ENCODE measurements around the gene TBX6.

The TBX6 gene

GRCh38 chr16:30077656-30078055 lies 14.1 kb downstream of the TBX6 start:
- TF ChIP-seq CTCF (conservative IDR thresholded peaks at IDR 0.05; ENCODE audit: low read depth, low read length) = no peak
- no peak overlapping the region for H3K4me3 ChIP-seq (ENCODE audit: low read length)
- no peak for DNase-seq (ENCODE audit: low read depth)

- H3K4me3 ChIP-seq (ENCODE audit: low read length) = peak overlapping the region; percentile 94
- no peak for DNase-seq (ENCODE audit: low read depth)
- TF ChIP-seq CTCF (conservative IDR thresholded peaks at IDR 0.05; ENCODE audit: low read depth, low read length) = no peak
These were observed 15.4 kb downstream of the TBX6 start for GRCh38 chr16:30076276-30076791.

GRCh38 chr16:30075503-30076275 lies 16.0 kb downstream of the TBX6 start, which contains the start of gene PPP4C:
Gene PPP4C (plus strand): TSS chr16:30075994. CDS start chr16:30076378, 384 bp downstream.
- peak within 1 kb of the TSS; percentile 94 for H3K4me3 ChIP-seq (ENCODE audit: low read length)
- TF ChIP-seq CTCF (conservative IDR thresholded peaks at IDR 0.05; ENCODE audit: low read depth, low read length) = no peak
- no peak for DNase-seq (ENCODE audit: low read depth)

- peak overlapping the region; percentile 21 for H3K4me3 ChIP-seq (ENCODE audit: low read length)
- no peak for DNase-seq (ENCODE audit: low read depth)
- no peak for TF ChIP-seq CTCF (conservative IDR thresholded peaks at IDR 0.05; ENCODE audit: low read depth, low read length)
These were observed 21.2 kb downstream of the TBX6 start for GRCh38 chr16:30070490-30070889.

GRCh38 chr16:30069611-30070462 lies 21.9 kb downstream of the TBX6 start:
- DNase-seq (ENCODE audit: low read depth) = no peak
- peak overlapping the region; percentile 21 for H3K4me3 ChIP-seq (ENCODE audit: low read length)
- no peak for TF ChIP-seq CTCF (conservative IDR thresholded peaks at IDR 0.05; ENCODE audit: low read depth, low read length)

- H3K4me3 ChIP-seq (ENCODE audit: low read length) = peak overlapping the region; percentile 27
- peak; percentile 66 for TF ChIP-seq CTCF (conservative IDR thresholded peaks at IDR 0.05; ENCODE audit: low read depth, low read length)
- no peak for DNase-seq (ENCODE audit: low read depth)
These were observed 22.7 kb downstream of the TBX6 start for GRCh38 chr16:30068750-30069610.
